Measurements from ENCODE around the gene NXPE3.

The NXPE3 gene

GRCh38 chr3:101867996-101868395 lies 89.0 kb downstream of the NXPE3 start:
- no peak for TF ChIP-seq CTCF (IDR thresholded peaks at IDR 0.05; ENCODE audit: control insufficient read depth, extremely low read depth, insufficient read depth)
- no peak for DNase-seq (ENCODE audit: low read depth)

DNA sequence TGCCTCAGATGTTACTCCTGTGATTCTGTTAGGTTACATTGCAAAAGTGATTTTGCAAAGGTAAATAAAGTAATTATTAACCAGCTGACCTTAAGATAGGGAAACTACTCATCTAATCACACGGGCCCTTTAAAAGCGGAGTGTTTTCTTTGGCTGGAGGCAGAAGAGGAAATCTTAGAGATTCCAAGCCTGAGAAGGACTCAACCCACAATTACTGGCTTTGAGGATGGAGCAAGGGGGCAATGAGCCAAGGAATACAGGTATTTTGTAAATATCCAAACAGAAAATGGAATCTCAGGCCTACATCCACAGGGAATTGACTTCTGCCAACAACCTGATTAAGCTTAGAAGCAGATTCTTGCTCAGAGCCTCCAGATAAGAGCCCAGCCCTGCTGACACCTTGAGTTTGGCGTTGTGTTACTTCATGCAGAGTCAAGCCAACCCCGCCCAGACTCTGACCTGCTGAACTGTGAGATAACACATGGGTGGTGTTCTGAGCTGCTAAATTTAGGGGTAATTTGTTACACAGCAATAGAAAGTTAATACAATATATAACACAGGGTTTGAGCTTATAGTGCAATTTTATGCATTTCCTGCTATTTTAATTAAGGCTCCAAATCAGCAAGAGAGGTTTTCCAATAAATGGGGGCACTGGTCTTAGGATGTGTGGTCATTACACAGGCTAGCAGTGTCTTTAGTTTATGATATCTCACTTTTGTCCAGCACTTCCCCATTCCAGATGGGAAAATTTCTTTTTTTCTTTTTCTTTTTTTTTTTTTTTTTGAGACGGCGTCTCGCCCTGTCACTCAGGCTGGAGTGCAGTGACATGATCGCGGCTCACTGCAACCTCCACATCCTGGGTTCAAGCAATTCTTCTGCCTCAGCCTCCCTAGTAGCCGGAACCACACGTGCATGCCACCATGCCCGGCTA lies 89.8 kb downstream of the NXPE3 start:
- DNase-seq (ENCODE audit: low read depth): peak; percentile 75
- no peak for TF ChIP-seq CTCF (IDR thresholded peaks at IDR 0.05; ENCODE audit: control insufficient read depth, extremely low read depth, insufficient read depth)
- H3K4me3 ChIP-seq (ENCODE audit: low read depth, low read length): no peak overlapping the region

More at GRCh38 chr3:101867996-101868395, 89.0 kb downstream of the NXPE3 start:
- no peak overlapping the region for H3K4me3 ChIP-seq (ENCODE audit: low read depth, low read length)

- TF ChIP-seq CTCF (IDR thresholded peaks at IDR 0.05; ENCODE audit: control insufficient read depth, extremely low read depth, insufficient read depth): no peak
- no peak for DNase-seq (ENCODE audit: low read depth)
- no peak overlapping the region for H3K4me3 ChIP-seq (ENCODE audit: low read depth, low read length)
Observed at GRCh38 chr3:101870138-101870537, 91.1 kb downstream of the NXPE3 start.

GRCh38 chr3:101873619-101874018 lies 94.6 kb downstream of the NXPE3 start:
- H3K4me3 ChIP-seq (ENCODE audit: low read depth, low read length): no peak overlapping the region
- no peak for TF ChIP-seq CTCF (IDR thresholded peaks at IDR 0.05; ENCODE audit: control insufficient read depth, extremely low read depth, insufficient read depth)
- DNase-seq (ENCODE audit: low read depth): no peak

DNA sequence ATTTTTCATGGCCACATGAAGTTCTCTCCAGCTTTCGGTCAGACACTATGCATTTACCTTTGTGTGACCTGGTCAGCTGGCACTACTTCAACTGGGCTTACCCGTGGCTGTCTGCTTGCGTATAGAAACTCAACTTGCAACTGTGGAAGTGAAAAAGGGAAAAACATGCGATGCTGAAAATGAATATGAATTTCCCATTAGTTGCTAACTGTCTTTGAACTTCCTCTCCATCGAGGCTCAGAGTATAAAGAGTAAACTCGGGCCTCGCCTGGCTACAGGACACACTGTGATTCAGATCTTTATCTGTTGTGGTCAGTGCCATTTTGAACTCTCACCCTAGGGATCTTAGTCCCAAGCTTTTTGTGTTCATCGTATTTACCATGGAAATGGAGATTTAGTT lies 97.1 kb downstream of the NXPE3 start:
- DNase-seq (ENCODE audit: low read depth): no peak
- TF ChIP-seq CTCF (IDR thresholded peaks at IDR 0.05; ENCODE audit: control insufficient read depth, extremely low read depth, insufficient read depth): no peak
- H3K4me3 ChIP-seq (ENCODE audit: low read depth, low read length): no peak overlapping the region

Measured in LNCaP clone FGC (cell line).